Measurements from ENCODE around the gene MYO5A. TPM values are rescaled to one million over a fixed set of nuclear protein-coding genes. Genes with fewer than 3 reads are reported as not detected.

MYO5A gene
- total and polyA plus RNA-seq, 9 of the 15 experiments (the other 6 are each of a cell fraction or from before 2014, with no cell fraction given) = 0.03 to 0.82 (median 0.40) TPM

GRCh38 chr15:52568601-52569585 is 40.2 kb upstream of the MYO5A start, which contains the start of gene ARPP19 (continued):
- TF ChIP-seq MYNN (IDR thresholded peaks at IDR 0.05) (0 out of 2 replicates have a peak, but pooled peaks have one; percentile 29), MYNN (CRISPR knock-in tag; IDR thresholded peaks at IDR 0.05) (no peak), FOXJ3 (CRISPR knock-in tag; IDR thresholded peaks at IDR 0.05) (no peak), PCBP1 (IDR thresholded peaks at IDR 0.05; ENCODE audit: low read depth, low read length, poor library complexity, severe bottlenecking) (peak; percentile 59), CSDE1 (IDR thresholded peaks at IDR 0.05) (no peak; a peak in 1 of 4 replicates), TSC22D4 (tag; IDR thresholded peaks at IDR 0.05) (no peak), THRAP3 (IDR thresholded peaks at IDR 0.05; ENCODE audit: borderline replicate concordance) (no peak), CREM (IDR thresholded peaks at IDR 0.05; ENCODE audit: low read depth) (no peak; the same call in none of the 2 replicates), MAFG (tag; conservative IDR thresholded peaks at IDR 0.05) (no peak), SMAD1 (IDR thresholded peaks at IDR 0.05; ENCODE audit: low read depth, low read length, partially characterized antibody) (no peak), SOX6 (IDR thresholded peaks at IDR 0.05) (peak; percentile 59; the same call in 1 of the 2 replicates), THRA (IDR thresholded peaks at IDR 0.05) (no peak), CTBP1 (IDR thresholded peaks at IDR 0.05; ENCODE audit: borderline replicate concordance) (peak; percentile 76), ZNF232 (CRISPR knock-in tag; IDR thresholded peaks at IDR 0.05) (peak; percentile 43; the same call in 1 of the 2 replicates), EP300 (IDR thresholded peaks at IDR 0.05; ENCODE audit: low read length) (no peak), FUS (optimal IDR thresholded peaks at IDR 0.05; ENCODE audit: low read depth, low read length) (no peak), CAMTA2 (CRISPR knock-in tag; conservative IDR thresholded peaks at IDR 0.05) (no peak), ZFP1 (CRISPR knock-in tag; IDR thresholded peaks at IDR 0.05) (no peak), FOXA1 (IDR thresholded peaks at IDR 0.05; ENCODE audit: borderline replicate concordance) (no peak), FIP1L1 (IDR thresholded peaks at IDR 0.05; ENCODE audit: low read depth, low read length, poor library complexity, severe bottlenecking) (peak; percentile 79), RFX1 (IDR thresholded peaks at IDR 0.05) (no peak), ZMIZ1 (IDR thresholded peaks at IDR 0.05; ENCODE audit: low read depth in 2 of 2, low read length in 2 of 2) (no peak), USF2 (CRISPR knock-in tag; IDR thresholded peaks at IDR 0.05) (no peak), CHCHD3 (CRISPR knock-in tag; IDR thresholded peaks at IDR 0.05) (no peak), ZC3H11A (IDR thresholded peaks at IDR 0.05; ENCODE audit: low read depth, low read length) (no peak)

All from K562 (cell line).